HG02642 (cell line): ENCODE results near the gene KCNH1.

Experiments
- ATAC-seq: cut with Tn5 transposase; IDR thresholded peaks from one replicate; pipeline ENCODE4 v1.9.1; 2021; ENCODE audit warnings: mild to moderate bottlenecking; ENCODE audit not compliant: unreplicated experiment, poor library complexity

KCNH1 gene

GRCh38 chr1:210821615-210822014 lies 312.3 kb downstream of the KCNH1 start:
- ATAC-seq, result no peak

- ATAC-seq, result no peak
These were observed 314.7 kb downstream of the KCNH1 start for GRCh38 chr1:210819266-210819665.

- ATAC-seq, result no peak
These were observed 316.3 kb downstream of the KCNH1 start for GRCh38 chr1:210817385-210818275.

- no peak for ATAC-seq
These were observed 318.1 kb downstream of the KCNH1 start for GRCh38 chr1:210815641-210816550.

GRCh38 chr1:210814382-210815123 lies 319.4 kb downstream of the KCNH1 start:
- no peak for ATAC-seq

GRCh38 chr1:210801501-210801900 lies 332.4 kb downstream of the KCNH1 start:
- no peak for ATAC-seq

GRCh38 chr1:210800756-210801155 lies 333.2 kb downstream of the KCNH1 start:
- no peak for ATAC-seq

GRCh38 chr1:210800301-210800700 lies 333.6 kb downstream of the KCNH1 start:
- no peak for ATAC-seq

GRCh38 chr1:210797422-210797821 lies 336.5 kb downstream of the KCNH1 start:
- ATAC-seq, result no peak

GRCh38 chr1:210796421-210796820 lies 337.5 kb downstream of the KCNH1 start:
- ATAC-seq, result no peak

- no peak for ATAC-seq
These were observed 339.5 kb downstream of the KCNH1 start for GRCh38 chr1:210794445-210794844.

- ATAC-seq, result no peak
These were observed 341.5 kb downstream of the KCNH1 start for GRCh38 chr1:210792250-210793102.

GRCh38 chr1:210790196-210790595 lies 343.8 kb downstream of the KCNH1 start:
- no peak for ATAC-seq

- no peak for ATAC-seq
These were observed 346.1 kb downstream of the KCNH1 start for GRCh38 chr1:210787800-210788199.

- ATAC-seq, result no peak
These were observed 347.4 kb downstream of the KCNH1 start for GRCh38 chr1:210786546-210786945.

- no peak for ATAC-seq
These were observed 350.0 kb downstream of the KCNH1 start for GRCh38 chr1:210783925-210784324.

GRCh38 chr1:210781652-210782051 lies 352.3 kb downstream of the KCNH1 start:
- no peak for ATAC-seq

- no peak for ATAC-seq
These were observed 354.7 kb downstream of the KCNH1 start for GRCh38 chr1:210779269-210779668.

GRCh38 chr1:210777914-210778313 lies 356.0 kb downstream of the KCNH1 start:
- ATAC-seq, result no peak

GRCh38 chr1:210776712-210777111 lies 357.2 kb downstream of the KCNH1 start:
- no peak for ATAC-seq
